WTC11 (cell line): ENCODE results near the gene CES3. TPM values are rescaled to one million over a fixed set of nuclear protein-coding genes. Genes with fewer than 3 reads are reported as not detected.
A peak's percentile ranks its signal among the peaks of the same experiment; 100 is the strongest.

ENCODE experiments used
- ATAC-seq: fragments of 200-7000 bp; cut with Tn5 transposase; 2 replicates; pipeline ENCODE4 v1.10.0; 2021; ENCODE audit warnings: mild to moderate bottlenecking, moderate library complexity
- Bru-seq: library from RNA; stranded (reverse); fragments of 400-500 nt; gene quantifications from one replicate; lab custom pipeline; 2021; lab: Mats Ljungman, UMichigan
- CTCF ChIA-PET: fragments of 300-600 bp; sonication (Branson Sonifier 250); formaldehyde crosslinking; loops from one replicate; lab custom pipeline; 2021; ENCODE audit warnings: antibody characterized with exemption; lab: Charles Lee
- POLR2A ChIA-PET: fragments of 350-600 bp; sonication (Branson Sonifier 250); formaldehyde crosslinking; loops from one replicate; lab custom pipeline; 2021; ENCODE audit warnings: antibody characterized with exemption; lab: Charles Lee
- DNase-seq: peaks from one replicate; pipeline ENCODE4 v3.0.0; 2021; ENCODE audit warnings: low spot score
- H3K27ac Mint-ChIP-seq: 2 replicates; pipeline ENCODE4 v1.8.0; 2021; ENCODE audit warnings: mixed read lengths
- H3K27me3 Mint-ChIP-seq: 2 replicates; pipeline ENCODE4 v1.8.0; 2021; ENCODE audit warnings: low read depth, mild to moderate bottlenecking, moderate library complexity, mixed read lengths
- H3K36me3 Mint-ChIP-seq: 2 replicates; pipeline ENCODE4 v1.8.0; 2021; ENCODE audit warnings: mixed read lengths
- H3K4me1 Mint-ChIP-seq: 2 replicates; pipeline ENCODE4 v1.8.0; 2022; ENCODE audit warnings: mixed read lengths
- H3K4me3 Mint-ChIP-seq: 2 replicates; pipeline ENCODE4 v1.8.0; 2021; ENCODE audit warnings: mild to moderate bottlenecking, moderate library complexity, mixed read lengths
- H3K9me3 Mint-ChIP-seq: 2 replicates; pipeline ENCODE4 v1.8.0; 2021; ENCODE audit warnings: mixed read lengths
- ATF1 ChIP-seq: sonication (generic); formaldehyde crosslinking; IDR thresholded peaks from 2 replicates; pipeline ENCODE4 v1.8.1; 2023; ENCODE audit warnings: mild to moderate bottlenecking, moderate library complexity, missing genetic modification reagents
- CTCF ChIP-seq: fragments of 200-600 bp; IDR thresholded peaks from 2 replicates; pipeline ENCODE4 v1.8.0; 2022; ENCODE audit warnings: antibody characterized with exemption
- ESRRA ChIP-seq: sonication (generic); formaldehyde crosslinking; IDR thresholded peaks from 2 replicates; pipeline ENCODE4 v1.8.1; 2022; ENCODE audit warnings: mild to moderate bottlenecking, missing genetic modification reagents, borderline replicate concordance
- FOXK1 ChIP-seq: sonication (generic); formaldehyde crosslinking; IDR thresholded peaks from 2 replicates; pipeline ENCODE4 v1.8.0; 2022; ENCODE audit warnings: mild to moderate bottlenecking, moderate library complexity, missing genetic modification reagents
- FOXP1 ChIP-seq: sonication (generic); formaldehyde crosslinking; IDR thresholded peaks from 2 replicates; pipeline ENCODE4 v1.8.0; 2022; ENCODE audit warnings: missing genetic modification reagents, mild to moderate bottlenecking, moderate library complexity, borderline replicate concordance
- HMGXB4 ChIP-seq: sonication (generic); formaldehyde crosslinking; IDR thresholded peaks from 2 replicates; pipeline ENCODE4 v1.8.1; 2023; ENCODE audit warnings: mild to moderate bottlenecking, moderate library complexity, missing genetic modification reagents
- JAZF1 ChIP-seq: fragments of 250-450 bp; sonication (Bioruptor Pico); IDR thresholded peaks from 2 replicates; pipeline ENCODE4 v1.9.0; 2021; ENCODE audit warnings: moderate library complexity, mild to moderate bottlenecking, inconsistent platforms
- KAT7 ChIP-seq: sonication (generic); formaldehyde crosslinking; IDR thresholded peaks from 2 replicates; pipeline ENCODE4 v1.8.1; 2023; ENCODE audit warnings: missing genetic modification reagents, mild to moderate bottlenecking, borderline replicate concordance
- NR1H2 ChIP-seq: sonication (generic); formaldehyde crosslinking; IDR thresholded peaks from 2 replicates; pipeline ENCODE4 v1.9.0; 2021; ENCODE audit warnings: mild to moderate bottlenecking, moderate library complexity, missing genetic modification reagents
- RORB ChIP-seq: fragments of 250-450 bp; sonication (Bioruptor Pico); IDR thresholded peaks from 2 replicates; pipeline ENCODE4 v1.9.0; 2021; ENCODE audit warnings: mild to moderate bottlenecking
- ZBTB43 ChIP-seq: sonication (generic); formaldehyde crosslinking; IDR thresholded peaks from 2 replicates; pipeline ENCODE4 v1.8.1; 2023; ENCODE audit warnings: mild to moderate bottlenecking, missing genetic modification reagents
- ZMAT4 ChIP-seq: fragments of 250-450 bp; sonication (Bioruptor Pico); IDR thresholded peaks from 2 replicates; pipeline ENCODE4 v1.9.0; 2021; ENCODE audit warnings: mild to moderate bottlenecking
- ZNF232 ChIP-seq: sonication (generic); formaldehyde crosslinking; IDR thresholded peaks from 2 replicates; pipeline ENCODE4 v1.8.0; 2022; ENCODE audit warnings: mild to moderate bottlenecking, missing genetic modification reagents
- ZNF396 ChIP-seq: fragments of 250-450 bp; sonication (Bioruptor Pico); IDR thresholded peaks from 2 replicates; pipeline ENCODE4 v1.8.0; 2021; ENCODE audit warnings: mild to moderate bottlenecking, moderate library complexity, borderline replicate concordance
- ZNF416 ChIP-seq: fragments of 250-450 bp; sonication (Bioruptor Pico); IDR thresholded peaks from 2 replicates; pipeline ENCODE4 v1.9.0; 2021; ENCODE audit warnings: mild to moderate bottlenecking, inconsistent platforms
- ZNF512 ChIP-seq: sonication (generic); formaldehyde crosslinking; IDR thresholded peaks from 2 replicates; pipeline ENCODE4 v1.8.1; 2022; ENCODE audit warnings: missing genetic modification reagents, borderline replicate concordance
- long read RNA-seq, 3 experiments: library from RNA in 1 of 3; library from capped mRNA in 1 of 3; library from polyadenylated mRNA in 1 of 3; unstranded in 2 of 3; stranded (forward) in 1 of 3; transcript quantifications; one replicate each; pipeline ENCODE4 v2.0.0, GENCODE V29; 2021
- total RNA-seq: library from RNA; stranded (reverse); gene quantifications from 3 replicates; pipeline ENCODE4 v1.2.3, GENCODE V29; 2021

CES3 gene
- 3.3 to 6.0 TPM (median 5.7 TPM) in 3 replicates for total RNA-seq
- percentile 36 among the genes with signal in this experiment for Bru-seq, nascent RNA
- long read RNA-seq, experiment 1, partial matches to known transcripts: 1 of 5 reads
- long read RNA-seq, experiment 1, other reads (novel, unspliced or antisense): 4 of 5 reads
- long read RNA-seq, experiment 2, partial matches to known transcripts: 2 of 4 reads
- long read RNA-seq, experiment 2, other reads (novel, unspliced or antisense): 0 of 4 reads
- long read RNA-seq, experiment 3, partial matches to known transcripts: 0 of 1 reads
- long read RNA-seq, experiment 3, other reads (novel, unspliced or antisense): 1 of 1 reads

- peak; percentile 91 for DNase-seq
- Mint-ChIP-seq H3K4me3 (peak within 1 kb of the TSS; percentile 66), H3K27me3 (peaks cover 8% of the 10 kb centered on the region; the same call in 1 of the 2 replicates), H3K9me3 (no peaks in the 10 kb centered on the region), H3K27ac (peak within 1 kb of the TSS; percentile 56), H3K4me1 (peaks cover 9% of the 10 kb centered on the region), H3K36me3 (no peaks in the 10 kb centered on the region)
- ChIA-PET POLR2A (interaction anchor here (0.5 to 1.2 kb wide), 3 partner anchors 8 to 286 kb away, joined by 3 to 4 read pairs (median 4); partner anchors contain the start of genes FHOD1 and NOL3), CTCF (interaction anchor here (0.6 to 5.3 kb wide), 73 partner anchors 9 to 560 kb away, joined by 3 to 51 read pairs (median 5); partner anchors contain the start of genes ATP6V0D1, B3GNT9, CDH16 and CIAO2B)
- no peak for TF ChIP-seq NR1H2 (CRISPR knock-in tag)
- TF ChIP-seq ZNF396 (CRISPR knock-in tag): no peak
- TF ChIP-seq RORB (CRISPR knock-in tag): no peak
- 0 out of 2 replicates have a peak, but pooled peaks have one; percentile 69 for TF ChIP-seq ZNF512 (CRISPR knock-in tag)
- TF ChIP-seq FOXK1 (CRISPR knock-in tag): 0 out of 2 replicates have a peak, but pooled peaks have one; percentile 23
- peak; percentile 51; the same call in 1 of the 2 replicates for TF ChIP-seq HMGXB4 (CRISPR knock-in tag)
- peak; percentile 72 for TF ChIP-seq CTCF
- peak; percentile 100 for ATAC-seq
Measured at GRCh38 chr16:66961065-66961744, at the start of gene CES3. Gene CES3, plus strand, starts transcription at chr16:66961266. Its CDS starts 42 bp downstream, at chr16:66961308.

- Mint-ChIP-seq H3K27me3 (peaks cover 13% of the 10 kb centered on the region), H3K27ac (no peak overlapping the region), H3K4me1 (no peaks in the 10 kb centered on the region), H3K4me3 (no peak overlapping the region), H3K36me3 (no peaks in the 10 kb centered on the region), H3K9me3 (no peaks in the 10 kb centered on the region)
- no peak for DNase-seq
- ChIA-PET CTCF (interaction anchor here (0.6 to 4.8 kb wide), 3 partner anchors 13 to 259 kb away, joined by 3 to 53 read pairs (median 26); partner anchors contain the start of genes NOL3 and RRAD), POLR2A (no interaction called here)
- TF ChIP-seq ZBTB43: no peak
- TF ChIP-seq ESRRA: no peak
- no peak for TF ChIP-seq JAZF1
- no peak for TF ChIP-seq ATF1 (CRISPR knock-in tag)
- no peak for TF ChIP-seq ZNF396 (CRISPR knock-in tag)
- ATAC-seq: no peak
Measured at GRCh38 chr16:66911801-66912200, 49.3 kb upstream of the CES3 start.

GRCh38 chr16:66913081-66913480 is 48.0 kb upstream of the CES3 start:
- Mint-ChIP-seq H3K4me3 (no peak overlapping the region), H3K27ac (no peak overlapping the region), H3K9me3 (no peaks in the 10 kb centered on the region), H3K27me3 (peaks cover 8% of the 10 kb centered on the region), H3K36me3 (no peaks in the 10 kb centered on the region), H3K4me1 (no peaks in the 10 kb centered on the region)
- DNase-seq (peak; percentile 66), ATAC-seq (peak; percentile 90)
- CTCF ChIA-PET: interaction anchor here (0.7 to 4.8 kb wide), 12 partner anchors 10 to 293 kb away, joined by 3 to 53 read pairs (median 4); partner anchors contain the start of genes NAE1 and RRAD
- POLR2A ChIA-PET: no interaction called here
- TF ChIP-seq FOXP1 (CRISPR knock-in tag) (0 out of 2 replicates have a peak, but pooled peaks have one; percentile 28), ZMAT4 (CRISPR knock-in tag) (no peak), ZNF416 (CRISPR knock-in tag) (no peak), ZNF232 (CRISPR knock-in tag) (no peak), KAT7 (CRISPR knock-in tag) (0 out of 2 replicates have a peak, but pooled peaks have one; percentile 50)
